H1 (cell line): ENCODE results near the gene TRMT10A. TPM values are rescaled to one million over a fixed set of nuclear protein-coding genes. Genes with fewer than 3 reads are reported as not detected.

Experiments
- BACH1 ChIP-seq: IDR thresholded peaks from 2 replicates; pipeline ENCODE4 v1.6.1; 2012; ENCODE audit warnings: low read length, improper control_type of control experiment
- CBX5 ChIP-seq: fragments of 300-800, 300-1000 bp; sonication (generic); IDR thresholded peaks from 2 replicates; pipeline ENCODE4 v1.7.1; 2016; ENCODE audit warnings: antibody characterized with exemption, low read length, low read depth
- CTBP2 ChIP-seq: IDR thresholded peaks from 2 replicates; pipeline ENCODE4 v1.7.0; 2011; ENCODE audit warnings: borderline replicate concordance, mild to moderate bottlenecking, moderate library complexity, mixed read lengths, low read length; ENCODE audit not compliant: insufficient read depth, insufficient read length
- HDAC2 ChIP-seq, 2 experiments: fragments of 300-600 bp in 1 of 2; sonication (generic) in 1 of 2; IDR thresholded peaks; 2 replicates each; pipeline ENCODE4 v1.6.1; 2011 to 2012; ENCODE audit warnings: low read depth in 2 of 2, low read length in 2 of 2, mild to moderate bottlenecking in 2 of 2, moderate library complexity in 2 of 2, borderline replicate concordance in 1 of 2, inconsistent platforms in 1 of 2
- HDAC6 ChIP-seq: IDR thresholded peaks from one replicate; pipeline ENCODE4 v1.7.1; 2012; ENCODE audit warnings: low read depth, mild to moderate bottlenecking, inconsistent platforms, low read length, moderate library complexity
- JUND ChIP-seq: IDR thresholded peaks from 2 replicates; pipeline ENCODE4 v1.6.1; 2011; ENCODE audit warnings: mild to moderate bottlenecking, improper control_type of control experiment, low read length
- POLR2AphosphoS5 ChIP-seq: IDR thresholded peaks from 2 replicates; pipeline ENCODE4 v1.6.1; 2011; ENCODE audit warnings: low read depth, low read length
- SP1 ChIP-seq: IDR thresholded peaks from 2 replicates; pipeline ENCODE4 v1.6.1; 2011; ENCODE audit warnings: low read depth, low read length
- SUZ12 ChIP-seq: fragments of 200-600 bp; sonication (generic); IDR thresholded peaks from 2 replicates; pipeline ENCODE4 v1.6.1; 2012; ENCODE audit warnings: mild to moderate bottlenecking, inconsistent platforms, low read length, moderate library complexity, mixed read lengths
- polyA plus RNA-seq, 7 experiments: library from polyadenylated mRNA; depleted of rRNA in 3 of 7; stranded (reverse) in 5 of 7; unstranded in 2 of 7; fragments of >200 nt in 5 of 7; fragments of 200-250 nt in 2 of 7; gene quantifications; 1 replicate in 5 of 7; 2 replicates in 1 of 7; 4 replicates in 1 of 7; pipeline versions ENCODE4 v1.2.1 to v1.2.3, GENCODE V29; 2011 to 2013; ENCODE audit warnings: missing spikeins in 2 of 7, mixed read lengths in 2 of 7
- total RNA-seq: library from RNA; stranded (reverse); fragmentation: NEBNext Ultra II Directional; extraction: Animal tissue kit (Norgen Biotek cat#: 25700); gene quantifications from 2 replicates; pipeline ENCODE4 v1.2.1, GENCODE V29; 2021
- TF ChIP-seq, protein P1 (sequence below): IDR thresholded peaks from 2 replicates; pipeline ENCODE4 v1.6.1; 2012; ENCODE audit warnings: inconsistent platforms

TRMT10A gene
- total and polyA plus RNA-seq, 2 of the 8 experiments (the other 6 are each of a cell fraction or from before 2014, with no cell fraction given): 1.5 to 3.8 TPM

DNA sequence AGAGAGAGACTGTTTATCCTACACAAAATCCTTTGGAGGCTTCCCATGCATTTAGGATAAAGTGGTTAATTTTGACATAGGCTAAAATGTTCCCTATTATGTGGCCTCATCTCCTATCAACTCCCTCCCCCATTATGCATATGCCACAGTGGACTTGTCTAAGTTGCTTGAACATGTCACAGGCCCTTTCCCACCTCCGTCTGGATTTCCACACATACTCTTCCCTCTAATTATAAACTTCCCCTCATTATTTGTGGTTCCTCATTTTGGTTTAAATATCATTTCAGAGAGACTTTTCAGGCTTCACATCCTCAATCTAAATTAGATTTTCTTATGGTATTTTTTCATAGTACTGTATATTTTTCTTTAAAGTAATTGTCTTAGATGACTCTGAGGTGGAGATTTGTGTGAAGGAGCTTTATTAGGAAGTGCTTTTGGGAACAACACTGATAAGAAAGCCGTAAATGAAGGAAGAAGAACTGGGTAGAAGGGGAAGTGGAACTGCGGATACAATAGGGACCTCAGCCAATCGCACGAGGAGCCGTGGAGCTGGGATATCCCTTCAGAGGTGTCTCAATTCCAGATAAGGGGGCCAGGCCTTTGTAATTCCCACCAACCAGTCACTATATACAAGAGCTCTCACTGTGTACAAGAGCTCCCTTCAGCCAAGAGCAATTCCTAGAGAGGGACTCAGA lies 45.1 kb downstream of the TRMT10A start (continued):
- TF ChIP-seq HDAC6: no peak
- no peak for TF ChIP-seq CBX5
- TF ChIP-seq JUND: no peak
- TF ChIP-seq CTBP2: no peak
- TF ChIP-seq SP1: no peak
- TF ChIP-seq BACH1: no peak
- TF ChIP-seq, protein P1, sequence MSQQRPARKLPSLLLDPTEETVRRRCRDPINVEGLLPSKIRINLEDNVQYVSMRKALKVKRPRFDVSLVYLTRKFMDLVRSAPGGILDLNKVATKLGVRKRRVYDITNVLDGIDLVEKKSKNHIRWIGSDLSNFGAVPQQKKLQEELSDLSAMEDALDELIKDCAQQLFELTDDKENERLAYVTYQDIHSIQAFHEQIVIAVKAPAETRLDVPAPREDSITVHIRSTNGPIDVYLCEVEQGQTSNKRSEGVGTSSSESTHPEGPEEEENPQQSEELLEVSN: no peak
- no peak for TF ChIP-seq HDAC2 (IDR thresholded peaks at IDR 0.05; ENCODE audit: borderline replicate concordance in 1 of 2, low read depth in 2 of 2, low read length in 2 of 2)
- TF ChIP-seq POLR2AphosphoS5: no peak
- no peak for TF ChIP-seq SUZ12
